ENCODE data around the gene SLC51B.

SLC51B gene

GRCh38 chr15:65058394-65059368 is 13.5 kb downstream of the SLC51B start:
- no peak for DNase-seq (ENCODE audit: insufficient read length, low spot score)
- FAIRE-seq: no peak
- TF ChIP-seq CTCF (IDR thresholded peaks at IDR 0.05; ENCODE audit: insufficient read depth, missing control alignments): no peak

- FAIRE-seq (no peak), DNase-seq (ENCODE audit: insufficient read length, low spot score) (no peak)
- TF ChIP-seq CTCF (IDR thresholded peaks at IDR 0.05; ENCODE audit: insufficient read depth, missing control alignments): no peak
These were observed 14.2 kb downstream of the SLC51B start for GRCh38 chr15:65059369-65059750.

GRCh38 chr15:65059931-65060596 is 14.9 kb downstream of the SLC51B start:
- no peak for FAIRE-seq

GRCh38 chr15:65060641-65061397 is 15.6 kb downstream of the SLC51B start:
- DNase-seq (ENCODE audit: insufficient read length, low spot score) (no peak), FAIRE-seq (no peak)
- no peak for TF ChIP-seq CTCF (IDR thresholded peaks at IDR 0.05; ENCODE audit: insufficient read depth, missing control alignments)

More at GRCh38 chr15:65059931-65060596, 14.9 kb downstream of the SLC51B start:
- DNase-seq (ENCODE audit: insufficient read length, low spot score): no peak
- no peak for TF ChIP-seq CTCF (IDR thresholded peaks at IDR 0.05; ENCODE audit: insufficient read depth, missing control alignments)

GRCh38 chr15:65062061-65062460 is 16.9 kb downstream of the SLC51B start:
- no peak for DNase-seq (ENCODE audit: insufficient read length, low spot score)
- no peak for TF ChIP-seq CTCF (IDR thresholded peaks at IDR 0.05; ENCODE audit: insufficient read depth, missing control alignments)
- FAIRE-seq: no peak

GRCh38 chr15:65062726-65063125 is 17.5 kb downstream of the SLC51B start:
- TF ChIP-seq CTCF (IDR thresholded peaks at IDR 0.05; ENCODE audit: insufficient read depth, missing control alignments): no peak

More at GRCh38 chr15:65062726-65063125, 17.5 kb downstream of the SLC51B start:
- FAIRE-seq: no peak
- no peak for DNase-seq (ENCODE audit: insufficient read length, low spot score)
